RWPE2 (cell line): ENCODE data around the gene NEMF.
A peak's percentile ranks its signal among the peaks of the same experiment; 100 is the strongest.
"Not testable (repeated sequence)": the region's sequence is repeated elsewhere in the genome, so short reads cannot be mapped to it uniquely, and the experiment has no call there.

Source experiments
- ATAC-seq: fragments of 200-7000 bp; cut with Tn5 transposase; 3 replicates; pipeline ENCODE4 v1.9.1; 2021; ENCODE audit warnings: low read depth
- DNase-seq: peaks from one replicate; pipeline ENCODE4 v3.0.0-alpha.2; 2020; ENCODE audit warnings: low spot score
- H3K27ac ChIP-seq: fragments of 450-650 bp; 2 replicates; pipeline ENCODE4 v1.5.1; 2017; ENCODE audit warnings: mild to moderate bottlenecking; ENCODE audit not compliant: poor library complexity, severe bottlenecking
- H3K27me3 ChIP-seq: fragments of 250-450 bp; sonication (Bioruptor Pico); 2 replicates; pipeline ENCODE4 v1.5.1; 2021; ENCODE audit warnings: mild to moderate bottlenecking, moderate library complexity; ENCODE audit not compliant: insufficient read depth, poor library complexity, severe bottlenecking
- H3K36me3 ChIP-seq: fragments of 250-450 bp; sonication (Bioruptor Pico); 2 replicates; pipeline ENCODE4 v1.5.1; 2020; ENCODE audit warnings: low read depth, mild to moderate bottlenecking, moderate library complexity
- H3K4me1 ChIP-seq: fragments of 250-450 bp; sonication (Bioruptor Pico); 2 replicates; pipeline ENCODE4 v1.5.1; 2021; ENCODE audit warnings: mild to moderate bottlenecking, moderate library complexity; ENCODE audit not compliant: insufficient read depth, poor library complexity, severe bottlenecking
- H3K4me3 ChIP-seq: fragments of 250-450 bp; sonication (Bioruptor Pico); 2 replicates; pipeline ENCODE4 v1.5.1; 2021; ENCODE audit warnings: mild to moderate bottlenecking, moderate library complexity; ENCODE audit not compliant: severe bottlenecking
- H3K9me3 ChIP-seq: fragments of 250-450 bp; sonication (Bioruptor Pico); 2 replicates; pipeline ENCODE4 v1.5.1; 2021; ENCODE audit warnings: mild to moderate bottlenecking, moderate library complexity; ENCODE audit not compliant: severe bottlenecking
- TF ChIP-seq, protein P1 (sequence below): fragments of 450-650 bp; IDR thresholded peaks from one replicate; pipeline ENCODE4 v1.5.1; 2017; ENCODE audit warnings: mild to moderate bottlenecking, moderate library complexity; ENCODE audit not compliant: poor library complexity, severe bottlenecking

The NEMF gene

DNA sequence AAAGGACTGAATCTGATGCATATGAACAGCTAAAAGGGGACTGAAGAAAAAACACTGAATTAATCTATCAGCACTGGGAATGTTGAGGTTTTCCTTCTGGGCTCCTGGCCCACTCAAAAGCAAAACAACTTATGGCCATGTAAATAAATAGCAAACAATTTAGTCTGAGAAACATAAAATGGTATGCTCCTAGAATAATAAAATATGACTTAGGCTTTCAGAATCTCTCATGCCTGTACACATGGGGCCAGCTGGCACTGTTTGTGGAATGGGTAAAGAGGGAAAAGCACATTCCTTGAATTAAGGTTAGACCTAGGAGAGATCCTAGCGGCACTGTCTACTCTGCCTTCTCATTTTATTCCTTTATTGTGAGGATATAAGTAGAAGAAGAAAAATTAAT is 78.5 kb downstream of the NEMF start:
- no peaks in the 10 kb centered on the region for H3K27me3 ChIP-seq
- no peaks in the 10 kb centered on the region for H3K9me3 ChIP-seq
- H3K27ac ChIP-seq, result no peak overlapping the region
- ATAC-seq (no peak), DNase-seq (no peak)
- H3K36me3 ChIP-seq, result peaks cover 64% of the 10 kb centered on the region
- H3K4me3 ChIP-seq, result no peak overlapping the region
- TF ChIP-seq, protein P1, sequence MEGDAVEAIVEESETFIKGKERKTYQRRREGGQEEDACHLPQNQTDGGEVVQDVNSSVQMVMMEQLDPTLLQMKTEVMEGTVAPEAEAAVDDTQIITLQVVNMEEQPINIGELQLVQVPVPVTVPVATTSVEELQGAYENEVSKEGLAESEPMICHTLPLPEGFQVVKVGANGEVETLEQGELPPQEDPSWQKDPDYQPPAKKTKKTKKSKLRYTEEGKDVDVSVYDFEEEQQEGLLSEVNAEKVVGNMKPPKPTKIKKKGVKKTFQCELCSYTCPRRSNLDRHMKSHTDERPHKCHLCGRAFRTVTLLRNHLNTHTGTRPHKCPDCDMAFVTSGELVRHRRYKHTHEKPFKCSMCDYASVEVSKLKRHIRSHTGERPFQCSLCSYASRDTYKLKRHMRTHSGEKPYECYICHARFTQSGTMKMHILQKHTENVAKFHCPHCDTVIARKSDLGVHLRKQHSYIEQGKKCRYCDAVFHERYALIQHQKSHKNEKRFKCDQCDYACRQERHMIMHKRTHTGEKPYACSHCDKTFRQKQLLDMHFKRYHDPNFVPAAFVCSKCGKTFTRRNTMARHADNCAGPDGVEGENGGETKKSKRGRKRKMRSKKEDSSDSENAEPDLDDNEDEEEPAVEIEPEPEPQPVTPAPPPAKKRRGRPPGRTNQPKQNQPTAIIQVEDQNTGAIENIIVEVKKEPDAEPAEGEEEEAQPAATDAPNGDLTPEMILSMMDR, result no peak
- H3K4me1 ChIP-seq, result peaks cover 4% of the 10 kb centered on the region

GRCh38 chr14:49771691-49772090 is 80.9 kb downstream of the NEMF start:
- not testable (repeated sequence) for H3K27ac ChIP-seq, ATAC-seq, DNase-seq, H3K4me3 ChIP-seq, H3K4me1 ChIP-seq, H3K9me3 ChIP-seq, H3K27me3 ChIP-seq
- peaks cover 45% of the 10 kb centered on the region for H3K36me3 ChIP-seq

- TF ChIP-seq, protein P1, result no peak
- DNase-seq, result no peak
- Histone ChIP-seq H3K27ac (no peak overlapping the region), H3K4me1 (peaks cover 4% of the 10 kb centered on the region), H3K27me3 (no peaks in the 10 kb centered on the region), H3K36me3 (peaks cover 35% of the 10 kb centered on the region), H3K9me3 (no peaks in the 10 kb centered on the region), H3K4me3 (no peak overlapping the region)
- no peak for ATAC-seq
These were observed 82.3 kb downstream of the NEMF start for GRCh38 chr14:49770212-49770817.

DNA sequence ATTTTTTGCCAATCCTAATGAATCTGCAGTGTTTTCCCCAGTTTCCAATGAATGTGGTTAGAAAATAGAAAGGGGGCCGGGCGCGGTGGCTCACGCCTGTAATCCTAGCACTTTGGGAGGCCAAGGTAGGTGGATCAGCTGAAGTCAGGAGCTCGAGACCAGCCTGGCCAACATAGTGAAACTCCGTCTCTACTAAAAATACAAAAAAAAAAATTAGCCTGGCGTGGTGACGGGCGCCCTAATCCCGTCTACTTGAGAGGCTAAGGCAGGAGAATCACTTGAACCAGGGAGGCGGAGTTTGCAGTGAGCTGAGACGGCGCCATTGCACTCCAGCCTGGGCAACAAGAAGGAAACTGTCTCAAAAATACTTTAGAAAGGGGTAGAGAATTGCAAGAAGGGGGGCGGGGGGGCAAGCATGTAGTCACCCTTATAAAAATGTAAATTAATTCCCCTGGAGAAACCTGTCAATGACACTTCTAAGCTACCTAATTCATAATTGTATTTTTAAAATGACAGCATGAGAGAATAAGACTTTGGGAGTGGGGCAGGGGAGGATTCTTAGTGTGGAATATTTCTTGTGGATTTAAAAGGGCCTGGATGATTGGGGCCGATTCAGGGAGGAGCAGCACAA is 82.9 kb downstream of the NEMF start:
- no peak for DNase-seq
- peaks cover 29% of the 10 kb centered on the region for H3K36me3 ChIP-seq
- no peaks in the 10 kb centered on the region for H3K9me3 ChIP-seq
- H3K4me3 ChIP-seq, result peak overlapping the region; percentile 68
- TF ChIP-seq, protein P1, result no peak
- ATAC-seq, result no peak
- peaks cover 4% of the 10 kb centered on the region for H3K4me1 ChIP-seq
- no peaks in the 10 kb centered on the region for H3K27me3 ChIP-seq
- H3K27ac ChIP-seq, result peak overlapping the region; percentile 79

- H3K27me3 ChIP-seq, result no peaks in the 10 kb centered on the region
- no peaks in the 10 kb centered on the region for H3K9me3 ChIP-seq
- ATAC-seq (peak; percentile 2; the same call in 1 of the 3 replicates), DNase-seq (no peak)
- TF ChIP-seq, protein P1, result no peak
- peak overlapping the region; percentile 79 for H3K27ac ChIP-seq
- peaks cover 4% of the 10 kb centered on the region for H3K4me1 ChIP-seq
- H3K36me3 ChIP-seq, result peaks cover 24% of the 10 kb centered on the region
- H3K4me3 ChIP-seq, result peak overlapping the region; percentile 68
These were observed 83.4 kb downstream of the NEMF start for GRCh38 chr14:49769171-49769570.
